ENCODE data around the gene KRTAP5-6.

- no peak for TF ChIP-seq POLR2A (IDR thresholded peaks at IDR 0.05; ENCODE audit: low read length)
- no peak for TF ChIP-seq GATA1 (IDR thresholded peaks at IDR 0.05; ENCODE audit: low read depth, low read length)
Observed at GRCh38 chr11:1706634-1707400, 9.8 kb downstream of the KRTAP5-6 start.

Data from erythroblast (primary cell).